GM12891 (cell line): ENCODE measurements around the gene TRIM25.

Experiments used
- POLR2A ChIP-seq: IDR thresholded peaks from 2 replicates; pipeline ENCODE4 v1.6.1; 2011; ENCODE audit warnings: low read depth, low read length, control low read depth
- POLR2AphosphoS5 ChIP-seq: IDR thresholded peaks from 2 replicates; pipeline ENCODE4 v1.6.1; 2011; ENCODE audit warnings: low read depth, low read length, control low read depth

GRCh38 chr17:56918916-56919315 lies 5.1 kb upstream of the TRIM25 start:
- TF ChIP-seq POLR2A: no peak
- no peak for TF ChIP-seq POLR2AphosphoS5
